NCI-H82 (cell line): ENCODE measurements around the gene KRTAP4-12.
"Not testable (repeated sequence)": the region's sequence is repeated elsewhere in the genome, so short reads cannot be mapped to it uniquely, and the experiment has no call there.

Source experiments
- DNase-seq: peaks from one replicate; lab custom pipeline; 2025; lab: John Stamatoyannopoulos, UW

The KRTAP4-12 gene

DNA sequence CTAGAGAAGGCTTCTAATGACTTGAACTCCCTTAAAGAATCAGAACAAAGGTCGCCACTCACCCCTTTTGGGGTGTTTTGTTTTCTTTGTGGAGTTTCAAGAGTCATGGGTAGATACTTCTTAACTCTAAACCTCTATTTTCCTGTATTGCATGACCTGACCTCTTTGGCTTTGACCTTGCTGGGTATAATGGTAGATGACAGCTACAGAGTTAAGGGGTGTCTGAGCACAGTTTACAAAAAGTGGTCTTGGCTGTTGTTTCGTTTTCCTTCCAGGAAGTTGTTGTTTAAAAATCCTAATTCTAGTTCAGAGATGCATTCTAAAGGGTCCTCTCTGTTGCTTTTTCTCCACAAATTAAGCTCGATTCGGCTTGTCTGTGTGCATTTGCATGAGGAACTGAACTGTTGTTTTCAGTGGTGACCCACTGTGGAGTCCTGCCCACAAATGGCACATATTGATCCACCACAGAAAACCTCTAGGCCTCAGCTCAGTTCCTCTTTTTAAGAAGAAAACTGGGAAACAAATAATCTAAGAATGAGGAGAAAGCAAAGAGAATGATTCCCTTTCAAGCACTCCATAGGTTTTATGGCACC, 35.1 kb downstream of the KRTAP4-12 start:
- not testable (repeated sequence) for DNase-seq

GRCh38 chr17:41084100-41084856, 39.7 kb downstream of the KRTAP4-12 start, which contains the start of gene KRTAP4-7:
TSS of gene KRTAP4-7 (plus strand) at chr17:41084150. CDS start at chr17:41084207, 57 bp downstream.
- DNase-seq, result not testable (repeated sequence)

DNA sequence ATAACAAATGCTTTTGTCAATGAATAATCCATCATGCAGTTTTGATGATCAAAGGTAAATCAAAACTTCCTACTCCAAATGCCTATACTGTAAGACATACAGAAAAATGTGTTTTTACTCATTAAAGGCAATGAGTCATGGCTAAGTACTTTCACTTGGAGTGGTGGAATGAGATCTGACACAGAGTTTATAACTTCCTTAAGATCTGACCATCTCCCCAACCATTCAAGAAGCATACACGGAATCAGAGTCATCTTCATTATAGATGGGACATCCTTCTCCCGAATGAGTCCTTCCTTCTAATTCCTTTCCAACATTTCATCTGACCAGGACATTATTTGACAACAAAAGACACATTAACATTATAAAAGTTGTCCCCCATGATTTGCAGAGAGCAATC, 40.6 kb downstream of the KRTAP4-12 start:
- not testable (repeated sequence) for DNase-seq

DNA sequence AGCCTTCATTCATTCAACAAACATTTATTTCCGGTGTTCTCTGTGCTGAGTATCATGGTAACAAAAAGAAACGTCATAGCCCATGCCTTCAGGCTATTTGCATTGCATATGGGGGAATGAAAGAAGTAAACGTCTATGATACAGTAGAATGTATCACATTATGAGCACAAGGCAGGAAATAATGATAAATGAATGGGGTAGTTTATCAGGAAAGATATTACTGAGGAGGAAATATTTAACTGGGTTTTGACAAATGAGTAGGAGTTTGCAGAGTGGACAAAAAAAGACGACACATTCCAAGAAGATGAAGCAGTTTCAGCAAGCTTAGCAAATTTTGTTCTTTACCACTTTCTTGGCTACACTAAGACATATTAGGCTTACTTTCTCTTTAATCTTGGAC, 41.4 kb downstream of the KRTAP4-12 start:
- DNase-seq, result no peak

GRCh38 chr17:41076788-41077187, 47.2 kb downstream of the KRTAP4-12 start:
- no peak for DNase-seq

DNA sequence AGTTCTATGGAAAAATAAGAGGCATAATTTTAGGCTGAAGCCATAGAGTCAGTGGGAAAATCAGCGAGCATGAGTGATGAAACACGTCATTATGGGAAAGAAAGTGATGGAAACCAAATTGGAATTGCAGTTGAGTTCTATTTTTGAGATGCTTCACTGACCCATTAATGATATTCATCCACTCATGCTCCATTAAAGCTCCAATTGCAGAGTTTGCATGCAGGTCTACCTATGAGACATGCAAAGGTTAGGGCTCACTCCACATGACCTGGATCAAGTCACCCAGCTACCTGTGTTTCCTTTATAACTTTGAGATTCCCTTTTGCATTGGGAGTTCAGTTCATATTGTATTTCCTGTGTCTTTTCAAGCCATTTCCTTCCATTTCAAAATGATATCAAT, 50.3 kb downstream of the KRTAP4-12 start:
- DNase-seq, result no peak
